Thoracic aorta (tissue), 2 donors: Measurements from ENCODE around the gene LRRFIP1. TPM values are rescaled to one million over a fixed set of nuclear protein-coding genes. Genes with fewer than 3 reads are reported as not detected.
"Not testable (repeated sequence)": the region's sequence is repeated elsewhere in the genome, so short reads cannot be mapped to it uniquely, and the experiment has no call there.

Experiments
- ATAC-seq: fragments of 150-250 bp; one replicate; pipeline ENCODE4 v1.8.0; 2017; ENCODE audit warnings: low read depth; ENCODE audit not compliant: insufficient number of reproducible peaks, low FRiP score
- DNase-seq: peaks from one replicate; pipeline ENCODE4 v3.0.0-alpha.2; 2020; ENCODE audit warnings: low spot score
- H3K27ac ChIP-seq, 2 donors: fragments of 200-600 bp; sonication (generic); 1 replicate in 1 of 2; 2 replicates in 1 of 2; pipeline ENCODE4 v1.5.1; 2016; ENCODE audit warnings: mild to moderate bottlenecking in 2 of 2, moderate library complexity in 2 of 2
- H3K27me3 ChIP-seq: fragments of 200-600 bp; sonication (generic); replicated peaks from 2 replicates; pipeline ENCODE4 v1.6.0; 2016; ENCODE audit warnings: mild to moderate bottlenecking; ENCODE audit not compliant: insufficient read depth
- H3K36me3 ChIP-seq: fragments of 200-600 bp; sonication (generic); one replicate; pipeline ENCODE4 v1.5.1; 2016
- H3K4me1 ChIP-seq, 2 donors: fragments of 200-600 bp; sonication (generic); 1 replicate in 1 of 2; 2 replicates in 1 of 2; pipeline versions ENCODE4 v1.5.1 to v1.6.0; 2016; ENCODE audit warnings: low read depth in 2 of 2, mild to moderate bottlenecking in 1 of 2; ENCODE audit not compliant: control insufficient read depth in 1 of 2
- H3K4me3 ChIP-seq: fragments of 200-600 bp; sonication (generic); 2 replicates; pipeline ENCODE4 v1.5.1; 2016; ENCODE audit warnings: mild to moderate bottlenecking
- H3K9me3 ChIP-seq: fragments of 200-600 bp; sonication (generic); 2 replicates; pipeline ENCODE4 v1.5.1; 2016
- CTCF ChIP-seq: fragments of 200-600 bp; sonication (generic); IDR thresholded peaks from one replicate; pipeline ENCODE4 v1.5.1; 2019; ENCODE audit warnings: antibody characterized with exemption
- total RNA-seq, 2 donors: library from RNA; depleted of rRNA; stranded (reverse); fragments of >200 nt; gene quantifications; one replicate each; pipeline versions ENCODE4 v1.1.0 to v1.2.3, GENCODE V29; 2016

The LRRFIP1 gene
- total RNA-seq, 2 donors from 2014 or later, result 196 to 244 TPM

GRCh38 chr2:237604391-237604790 is 23.0 kb upstream of the LRRFIP1 start:
- no peak for ATAC-seq
- TF ChIP-seq CTCF, result no peak
- no peaks in the 10 kb centered on the region for H3K36me3 ChIP-seq
- no peak for DNase-seq
- peaks cover 13 to 30% of the 10 kb centered on the region in 2 donors for H3K4me1 ChIP-seq
- no peaks in the 10 kb centered on the region for H3K9me3 ChIP-seq
- H3K4me3 ChIP-seq, result no peak overlapping the region
- H3K27me3 ChIP-seq, result no peaks in the 10 kb centered on the region
- H3K27ac ChIP-seq, result peak overlapping the region in 1 of 2 donors; percentile 49

GRCh38 chr2:237604960-237605359 is 22.4 kb upstream of the LRRFIP1 start:
- Histone ChIP-seq H3K4me1 (peaks cover 8 to 24% of the 10 kb centered on the region in 2 donors), H3K27me3 (no peaks in the 10 kb centered on the region), H3K36me3 (no peaks in the 10 kb centered on the region), H3K4me3 (no peak overlapping the region), H3K9me3 (no peaks in the 10 kb centered on the region), H3K27ac (no peak overlapping the region)
- DNase-seq, result no peak
- no peak for ATAC-seq
- no peak for TF ChIP-seq CTCF

GRCh38 chr2:237606522-237606921 is 20.9 kb upstream of the LRRFIP1 start:
- peaks cover 0 to 10% of the 10 kb centered on the region in 2 donors for H3K4me1 ChIP-seq
- H3K4me3 ChIP-seq, H3K36me3 ChIP-seq, H3K27me3 ChIP-seq, ATAC-seq, H3K9me3 ChIP-seq, H3K27ac ChIP-seq, DNase-seq: not testable (repeated sequence)

- H3K27me3 ChIP-seq, result no peaks in the 10 kb centered on the region
- H3K4me1 ChIP-seq, result peaks cover 34 to 42% of the 10 kb centered on the region in 2 donors
- H3K9me3 ChIP-seq, result no peaks in the 10 kb centered on the region
- no peak for ATAC-seq
- DNase-seq, result no peak
- no peaks in the 10 kb centered on the region for H3K36me3 ChIP-seq
- H3K4me3 ChIP-seq, result no peak overlapping the region
- no peak for TF ChIP-seq CTCF
- H3K27ac ChIP-seq, result peak overlapping the region; percentile 89 to 95
These were observed 14.6 kb upstream of the LRRFIP1 start for GRCh38 chr2:237612527-237613357.

GRCh38 chr2:237613679-237614078 is 13.7 kb upstream of the LRRFIP1 start:
- DNase-seq (no peak), ATAC-seq (no peak)
- Histone ChIP-seq H3K27me3 (no peaks in the 10 kb centered on the region), H3K9me3 (no peaks in the 10 kb centered on the region), H3K27ac (peak overlapping the region; percentile 89 to 95), H3K4me1 (peaks cover 37 to 50% of the 10 kb centered on the region in 2 donors), H3K36me3 (no peaks in the 10 kb centered on the region), H3K4me3 (no peak overlapping the region)
- TF ChIP-seq CTCF, result no peak
